ENCODE data around the gene CDH16.
"Not testable (repeated sequence)": the region's sequence is repeated elsewhere in the genome, so short reads cannot be mapped to it uniquely, and the experiment has no call there.

CDH16 gene

GRCh38 chr16:66872559-66872942, 46.1 kb downstream of the CDH16 start:
- no peak for DNase-seq (ENCODE audit: low spot score)

DNA sequence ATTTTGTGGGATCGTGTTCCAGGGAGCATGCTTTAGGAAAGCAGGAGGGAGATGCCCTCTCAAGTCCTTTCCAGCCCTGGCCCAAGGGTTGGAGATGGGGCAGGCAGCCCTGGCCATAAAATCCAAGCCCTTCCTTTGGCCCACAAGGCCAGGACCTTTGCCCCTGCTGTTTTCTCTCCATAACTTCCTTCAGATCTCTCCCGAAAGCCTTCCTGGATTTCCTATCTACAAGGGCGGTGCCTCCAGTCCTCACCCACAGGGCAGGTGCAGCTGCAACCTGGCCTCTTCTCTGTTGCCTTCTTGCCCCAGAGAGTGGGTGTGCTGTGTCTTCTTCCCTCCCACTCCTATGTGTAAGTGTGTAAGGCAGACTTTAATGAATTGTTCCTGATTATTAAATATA, 46.8 kb downstream of the CDH16 start:
- DNase-seq (ENCODE audit: low spot score): no peak

DNA sequence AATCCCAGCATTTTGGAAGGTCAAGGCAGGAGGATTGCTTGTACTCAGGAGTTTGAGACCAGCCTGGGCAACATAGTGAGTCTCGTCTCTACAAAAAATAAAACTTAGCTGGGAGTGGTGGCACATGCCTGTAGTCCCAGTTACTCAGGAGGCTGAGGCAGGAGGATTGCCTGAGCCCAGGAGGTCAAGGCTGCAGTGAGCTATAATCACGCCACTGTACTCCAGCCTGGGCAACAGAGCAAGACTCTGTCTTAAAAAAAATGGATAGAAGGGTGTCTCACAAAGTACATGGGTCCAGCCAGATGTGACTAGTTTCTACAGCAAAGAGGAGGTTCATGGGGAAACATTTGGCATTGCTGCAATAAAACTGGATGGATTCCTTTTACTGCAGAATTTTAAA, 47.3 kb downstream of the CDH16 start:
- not testable (repeated sequence) for DNase-seq (ENCODE audit: low spot score)

GRCh38 chr16:66869424-66869823, 49.3 kb downstream of the CDH16 start:
- no peak for DNase-seq (ENCODE audit: low spot score)

- no peak for DNase-seq (ENCODE audit: low spot score)
Observed at GRCh38 chr16:66863707-66864106, 55.0 kb downstream of the CDH16 start.

DNA sequence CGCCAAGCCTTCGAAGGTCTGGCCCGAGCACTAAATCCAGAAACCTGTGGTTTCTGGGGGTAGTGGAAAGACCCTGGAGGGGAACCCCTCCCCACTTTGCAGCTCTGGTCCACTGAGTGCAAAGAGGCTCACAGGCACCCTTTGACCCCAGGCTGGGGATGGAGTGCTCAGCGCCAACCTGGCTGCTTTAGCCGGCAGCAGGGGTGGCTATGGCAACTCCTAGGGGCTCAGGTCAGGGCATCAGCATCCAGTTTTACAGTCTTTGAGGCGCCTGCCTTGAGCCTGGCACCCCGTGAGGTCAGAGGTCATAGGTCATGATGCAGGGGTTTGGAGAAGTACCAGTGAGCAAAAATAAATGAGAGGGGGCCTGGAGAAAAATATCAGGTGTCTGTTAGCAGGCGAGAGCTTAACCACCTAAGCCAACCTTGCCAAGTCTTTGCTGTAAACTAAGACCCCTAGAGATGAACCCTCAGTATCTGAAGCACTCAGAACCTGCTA, 56.6 kb downstream of the CDH16 start:
- no peak for DNase-seq (ENCODE audit: low spot score)

DNA sequence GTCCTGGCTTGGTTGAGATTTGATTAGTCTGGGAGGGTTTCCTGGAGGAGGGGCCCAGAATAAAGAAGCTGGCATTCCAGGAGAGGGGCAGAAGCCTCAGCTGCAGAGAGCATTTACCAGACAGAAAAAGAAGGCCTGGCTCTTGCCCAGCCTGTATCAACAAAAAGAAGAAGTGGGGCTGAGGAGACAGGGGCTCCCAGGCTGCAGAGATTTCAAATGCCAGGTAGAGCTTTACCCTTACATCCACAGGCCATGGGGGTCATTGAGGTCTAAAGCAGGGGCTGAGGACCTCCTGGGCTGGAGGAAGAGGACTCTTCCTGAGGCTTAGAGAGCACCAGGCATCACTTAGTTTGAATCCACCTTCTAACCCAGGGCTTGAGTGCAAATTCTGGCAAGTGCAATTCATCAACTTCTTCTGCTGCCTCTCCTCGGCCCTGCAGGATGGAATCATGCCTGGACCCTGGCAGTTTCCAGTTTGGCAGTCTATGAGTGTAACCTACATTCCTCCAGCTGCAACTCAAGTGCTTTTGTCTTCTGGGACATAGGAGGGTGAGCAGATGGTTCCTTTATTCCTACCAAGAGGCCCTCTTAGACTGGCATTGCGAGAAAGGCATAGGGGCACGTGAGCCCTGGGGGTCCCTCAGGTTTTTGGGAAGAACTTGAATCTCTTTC, 59.2 kb downstream of the CDH16 start:
- DNase-seq (ENCODE audit: low spot score): no peak

GRCh38 chr16:66858740-66859396, 59.8 kb downstream of the CDH16 start:
- DNase-seq (ENCODE audit: low spot score): no peak
